Trophoblast cell (in vitro differentiated cells and primary cell): ENCODE results near the gene VSIG10L2.

ENCODE experiments used
- DNase-seq, 2 donors: peaks; one replicate each; pipeline ENCODE4 v3.0.0-alpha.2; 2016
- H2AFZ ChIP-seq: 2 replicates; pipeline ENCODE4 v1.6.1; 2013; ENCODE audit warnings: low read length, moderate library complexity, mild to moderate bottlenecking; ENCODE audit not compliant: insufficient read depth, poor library complexity
- H2AK5ac ChIP-seq: 2 replicates; pipeline ENCODE4 v1.6.1; 2013; ENCODE audit warnings: mild to moderate bottlenecking, low read length
- H2BK120ac ChIP-seq: 2 replicates; pipeline ENCODE4 v1.6.1; 2013; ENCODE audit warnings: low read length, mild to moderate bottlenecking, moderate library complexity; ENCODE audit not compliant: insufficient read depth, poor library complexity
- H2BK12ac ChIP-seq: 2 replicates; pipeline ENCODE4 v1.6.1; 2013; ENCODE audit warnings: mild to moderate bottlenecking, low read length, moderate library complexity
- H2BK5ac ChIP-seq: 2 replicates; pipeline ENCODE4 v1.6.1; 2013; ENCODE audit warnings: low read length, low read depth, moderate library complexity, mild to moderate bottlenecking; ENCODE audit not compliant: poor library complexity
- H3K14ac ChIP-seq: 2 replicates; pipeline ENCODE4 v1.6.1; 2013; ENCODE audit warnings: mild to moderate bottlenecking, low read length
- H3K18ac ChIP-seq: 2 replicates; pipeline ENCODE4 v1.6.1; 2013; ENCODE audit warnings: mild to moderate bottlenecking, low read length
- H3K23ac ChIP-seq: 2 replicates; pipeline ENCODE4 v1.6.1; 2013; ENCODE audit warnings: low read length
- H3K27ac ChIP-seq: 2 replicates; pipeline ENCODE4 v1.5.1; 2013; ENCODE audit warnings: low read depth, mild to moderate bottlenecking, inconsistent platforms, low read length, moderate library complexity
- H3K27me3 ChIP-seq: 2 replicates; pipeline ENCODE4 v1.6.1; 2013; ENCODE audit warnings: inconsistent platforms, mild to moderate bottlenecking, low read length, moderate library complexity; ENCODE audit not compliant: insufficient read depth
- H3K36me3 ChIP-seq, 2 experiments: 1 replicate in 1 of 2; 2 replicates in 1 of 2; pipeline ENCODE4 v1.6.1; 2013; ENCODE audit warnings: low read length in 2 of 2, mild to moderate bottlenecking in 2 of 2, moderate library complexity in 1 of 2; ENCODE audit not compliant: insufficient read depth in 2 of 2, control insufficient read depth in 1 of 2
- H3K4ac ChIP-seq: 2 replicates; pipeline ENCODE4 v1.6.1; 2013; ENCODE audit warnings: low read depth, mild to moderate bottlenecking, low read length, moderate library complexity
- H3K4me1 ChIP-seq, 2 experiments: 1 replicate in 1 of 2; 2 replicates in 1 of 2; pipeline ENCODE4 v1.6.1; 2013; ENCODE audit warnings: low read length in 2 of 2, mild to moderate bottlenecking in 2 of 2, moderate library complexity in 1 of 2; ENCODE audit not compliant: insufficient read depth in 2 of 2, control insufficient read depth in 1 of 2
- H3K4me2 ChIP-seq: 2 replicates; pipeline ENCODE4 v1.6.1; 2013; ENCODE audit warnings: inconsistent platforms, mild to moderate bottlenecking, low read length, moderate library complexity
- H3K4me3 ChIP-seq: 2 replicates; pipeline ENCODE4 v1.5.1; 2013; ENCODE audit warnings: mild to moderate bottlenecking, low read depth, low read length, inconsistent platforms
- H3K79me1 ChIP-seq: one replicate; pipeline ENCODE4 v1.6.1; 2013; ENCODE audit warnings: low read length
- H3K79me2 ChIP-seq: 2 replicates; pipeline ENCODE4 v1.6.1; 2013; ENCODE audit warnings: low read length, mild to moderate bottlenecking; ENCODE audit not compliant: control insufficient read depth, insufficient read depth, poor library complexity
- H3K9ac ChIP-seq: 2 replicates; pipeline ENCODE4 v1.6.1; 2013; ENCODE audit warnings: mild to moderate bottlenecking, low read length
- H3K9me3 ChIP-seq: 2 replicates; pipeline ENCODE4 v1.6.1; 2013; ENCODE audit warnings: low read depth, mild to moderate bottlenecking, control low read depth, inconsistent platforms, low read length; ENCODE audit not compliant: insufficient read depth
- H4K12ac ChIP-seq: 2 replicates; pipeline ENCODE4 v1.6.1; 2013; ENCODE audit warnings: low read depth, mild to moderate bottlenecking, low read length, moderate library complexity
- H4K8ac ChIP-seq: 2 replicates; pipeline ENCODE4 v1.6.1; 2013; ENCODE audit warnings: low read depth, mild to moderate bottlenecking, low read length, moderate library complexity
- H4K91ac ChIP-seq: one replicate; pipeline ENCODE4 v1.6.1; 2013; ENCODE audit warnings: low read depth, mild to moderate bottlenecking, low read length, moderate library complexity
- WGBS: extraction: QIAGEN DNeasy Blood & Tissue Kit; methylation state at CpG from one replicate; pipeline ENCODE4 v1.1.7; 2013; ENCODE audit warnings: missing lambda C conversion rate; ENCODE audit not compliant: insufficient read length, insufficient coverage; ENCODE audit errors: extremely low coverage; 5-methylcytosine and 5-hydroxymethylcytosine counted together

Gene VSIG10L2

DNA sequence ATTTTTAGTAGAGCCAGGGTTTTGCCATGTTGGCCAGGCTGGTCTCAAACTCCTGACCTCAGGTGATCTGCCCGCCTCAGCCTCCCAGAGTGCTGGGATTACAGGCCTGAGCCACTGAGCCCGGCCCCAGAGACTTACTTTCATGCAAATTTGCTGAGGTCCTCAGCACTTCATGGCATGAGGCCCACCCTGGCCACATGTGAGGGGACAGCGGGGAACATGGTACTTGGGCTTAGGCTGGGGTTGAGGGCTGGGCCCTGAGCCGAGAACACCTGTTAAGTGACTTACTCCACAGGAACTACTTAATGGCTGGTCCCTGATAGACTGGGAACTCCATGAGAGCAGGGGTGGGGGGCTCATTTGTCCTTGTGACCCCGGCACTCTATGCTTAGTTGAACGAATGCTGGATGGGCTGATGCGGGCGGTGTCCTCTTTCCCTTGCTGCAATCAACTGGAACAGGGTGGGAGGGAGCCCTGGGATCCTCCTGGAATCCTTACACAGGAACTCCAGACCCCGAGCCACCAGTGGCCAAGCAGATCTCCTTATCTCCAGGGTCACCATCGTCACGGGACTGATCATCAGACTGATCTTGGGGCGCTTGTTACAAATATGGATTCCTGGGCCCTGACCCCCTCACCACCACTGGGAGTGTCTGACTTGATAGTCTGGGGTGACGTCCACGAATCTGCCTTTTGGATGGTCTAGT lies 1.0 kb downstream of the VSIG10L2 start:
- Histone ChIP-seq H3K4ac (no peak overlapping the region), H2BK12ac (no peak overlapping the region), H3K4me3 (no peak overlapping the region), H3K23ac (no peak overlapping the region), H4K91ac (no peak overlapping the region), H3K36me3 (peaks cover 12 to 14% of the 10 kb centered on the region in 2 experiments), H3K27me3 (no peaks in the 10 kb centered on the region), H3K27ac (no peak overlapping the region), H2BK5ac (no peak overlapping the region), H3K14ac (no peak overlapping the region), H3K4me1 (peaks cover 13 to 20% of the 10 kb centered on the region in 2 experiments), H2AK5ac (no peak overlapping the region), H2BK120ac (no peak overlapping the region), H3K9ac (no peak overlapping the region), H3K9me3 (peaks cover 2% of the 10 kb centered on the region), H4K12ac (no peak overlapping the region), H3K79me2 (no peaks in the 10 kb centered on the region), H2AFZ (no peak overlapping the region), H3K4me2 (no peak overlapping the region), H4K8ac (no peak overlapping the region), H3K18ac (no peak overlapping the region), H3K79me1 (peaks cover 6% of the 10 kb centered on the region)
- no peak for DNase-seq
- no CpG with 5 or more reads among the region's 14 CpGs for WGBS

DNA sequence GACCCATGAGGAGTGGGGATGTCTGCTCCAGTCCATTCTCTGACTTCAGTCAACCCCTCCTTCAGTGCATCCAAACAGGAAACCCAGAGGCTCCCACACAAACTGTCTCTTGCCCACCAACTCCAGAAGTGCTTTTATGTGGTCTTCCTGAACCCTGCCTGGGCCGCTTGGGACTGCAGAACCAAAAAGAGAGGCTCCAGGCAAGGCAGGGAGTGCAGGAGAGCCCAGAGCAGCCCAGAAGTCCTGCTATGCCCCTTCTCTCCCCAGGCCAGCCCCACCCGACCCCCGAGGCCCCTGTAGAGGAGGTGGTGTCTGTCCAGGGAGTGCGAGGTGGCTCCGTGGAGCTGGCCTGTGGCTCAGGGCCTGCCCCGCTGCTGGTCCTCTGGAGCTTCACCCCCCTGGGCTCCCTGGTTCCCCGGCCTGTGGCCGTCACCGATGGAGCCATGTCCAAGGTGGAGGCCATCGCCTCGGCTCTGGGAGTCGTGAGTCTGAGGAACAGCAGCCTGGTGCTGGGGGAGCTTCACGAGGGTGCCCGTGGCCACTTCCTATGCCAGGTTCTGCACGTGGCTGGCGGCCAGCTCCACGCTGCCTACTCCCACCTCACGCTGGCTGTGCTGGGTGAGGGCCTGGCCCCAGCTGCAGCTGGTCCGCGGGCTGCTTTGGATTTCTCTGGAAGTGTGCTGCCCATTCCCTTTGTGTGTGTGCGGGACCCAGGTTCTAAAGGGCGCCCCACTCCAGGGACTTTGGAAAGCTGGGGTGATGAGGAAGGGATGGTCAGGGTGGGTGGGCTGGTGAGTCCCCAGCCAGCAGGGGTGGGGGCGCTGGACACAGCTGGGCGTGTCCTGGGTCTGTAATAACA lies 1.8 kb downstream of the VSIG10L2 start:
- no peak overlapping the region for H4K12ac ChIP-seq
- H3K4me3 ChIP-seq = no peak overlapping the region
- no peak overlapping the region for H3K4ac ChIP-seq
- H3K36me3 ChIP-seq = peaks cover 12 to 15% of the 10 kb centered on the region in 2 experiments
- no peak overlapping the region for H2BK12ac ChIP-seq
- H2BK120ac ChIP-seq = no peak overlapping the region
- no peak overlapping the region for H4K91ac ChIP-seq
- H3K9me3 ChIP-seq = peaks cover 2% of the 10 kb centered on the region
- no CpG with 5 or more reads among the region's 24 CpGs for WGBS
- H4K8ac ChIP-seq = no peak overlapping the region
- no peak overlapping the region for H3K14ac ChIP-seq
- no peak overlapping the region for H2AK5ac ChIP-seq
- no peak overlapping the region for H3K9ac ChIP-seq
- H3K4me2 ChIP-seq = no peak overlapping the region
- no peak overlapping the region for H3K23ac ChIP-seq
- no peaks in the 10 kb centered on the region for H3K27me3 ChIP-seq
- H3K18ac ChIP-seq = no peak overlapping the region
- peaks cover 14 to 21% of the 10 kb centered on the region in 2 experiments for H3K4me1 ChIP-seq
- H3K79me2 ChIP-seq = no peaks in the 10 kb centered on the region
- no peak overlapping the region for H2AFZ ChIP-seq
- no peak overlapping the region for H2BK5ac ChIP-seq
- no peak overlapping the region for H3K27ac ChIP-seq
- peaks cover 6% of the 10 kb centered on the region for H3K79me1 ChIP-seq
- no peak for DNase-seq

DNA sequence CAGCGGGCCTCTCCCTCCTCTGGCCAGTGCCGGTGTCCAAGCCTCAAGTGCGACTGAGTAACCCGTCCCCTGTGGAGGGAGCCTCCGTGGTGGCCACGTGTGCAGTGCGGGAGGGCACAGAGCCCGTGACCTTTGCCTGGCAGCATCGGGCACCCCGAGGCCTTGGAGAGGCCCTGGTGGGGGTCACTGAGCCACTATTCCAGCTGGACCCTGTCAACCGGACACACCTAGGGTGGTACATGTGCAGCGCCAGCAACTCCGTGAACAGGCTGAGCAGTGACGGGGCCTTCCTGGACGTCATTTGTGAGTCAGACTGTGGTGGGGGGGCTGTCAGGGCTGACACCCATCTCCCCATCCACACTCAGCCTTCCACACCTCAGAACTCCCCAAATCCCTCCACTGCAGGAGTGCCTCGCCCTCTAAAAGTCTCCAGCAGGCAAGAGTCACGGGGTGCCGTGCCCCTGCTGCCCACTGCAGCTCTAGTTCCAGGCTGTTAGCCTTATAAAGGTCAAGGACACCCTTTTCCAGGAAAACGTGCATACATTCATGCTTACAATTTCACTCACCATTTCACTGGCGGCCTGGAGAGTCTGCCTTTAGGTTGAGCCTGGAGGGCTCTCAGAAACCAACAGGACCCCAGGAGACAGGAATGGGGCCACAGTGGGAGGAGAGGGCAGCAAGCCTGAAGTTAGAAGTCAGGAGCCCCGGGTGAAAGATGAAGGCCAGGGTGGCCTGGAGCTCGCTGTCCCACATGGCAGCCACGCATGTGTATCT lies 2.6 kb downstream of the VSIG10L2 start:
- Histone ChIP-seq H3K14ac (no peak overlapping the region), H4K12ac (no peak overlapping the region), H3K4me1 (peaks cover 11 to 17% of the 10 kb centered on the region in 2 experiments), H3K36me3 (peaks cover 16% of the 10 kb centered on the region in 2 experiments), H3K18ac (no peak overlapping the region), H3K4ac (no peak overlapping the region), H2BK120ac (no peak overlapping the region), H2BK12ac (peak overlapping the region; percentile 9), H4K8ac (no peak overlapping the region), H3K79me1 (peaks cover 6% of the 10 kb centered on the region), H3K27me3 (no peaks in the 10 kb centered on the region), H3K27ac (no peak overlapping the region), H2AFZ (no peak overlapping the region), H3K79me2 (no peaks in the 10 kb centered on the region), H3K4me2 (no peak overlapping the region), H3K9me3 (peaks cover 2% of the 10 kb centered on the region), H2AK5ac (no peak overlapping the region), H2BK5ac (no peak overlapping the region), H3K23ac (no peak overlapping the region), H4K91ac (no peak overlapping the region), H3K4me3 (no peak overlapping the region), H3K9ac (no peak overlapping the region)
- WGBS = no CpG with 5 or more reads among the region's 23 CpGs
- no peak for DNase-seq
